Endothelial cell of umbilical vein (primary cell): ENCODE data around the gene CCDC18. TPM values are rescaled to one million over a fixed set of nuclear protein-coding genes. Genes with fewer than 3 reads are reported as not detected.

Experiments used
- BruUV-seq: library from RNA; stranded (reverse); fragments of 400-500 nt; replicated peaks from 2 replicates; lab custom pipeline; 2021; lab: Mats Ljungman, UMichigan
- CTCF ChIA-PET: fragments of 300-600, 350-600 bp; sonication (Branson Sonifier 250); formaldehyde crosslinking; loops from one replicate; lab custom pipeline; 2021; ENCODE audit warnings: antibody characterized with exemption, inconsistent platforms; lab: Charles Lee
- POLR2A ChIA-PET: fragments of 300-600, 350-600 bp; sonication (Branson Sonifier 250); formaldehyde crosslinking; loops from one replicate; lab custom pipeline; 2021; ENCODE audit warnings: antibody characterized with exemption, inconsistent platforms; lab: Charles Lee
- DNase-seq: peaks from one replicate; pipeline ENCODE4 v3.0.0-alpha.2; 2011; ENCODE audit warnings: low read depth, low spot score
- FAIRE-seq: peaks from 2 replicates; lab custom pipeline; 2011; peaks lifted over from hg19 to GRCh38; lab: Jason Lieb, UNC
- H2AFZ ChIP-seq: 2 replicates; pipeline ENCODE4 v1.6.0; 2012; ENCODE audit warnings: low read depth, low read length, control low read depth, inconsistent platforms
- H3K27ac ChIP-seq: 2 replicates; pipeline ENCODE4 v1.5.1; 2011; ENCODE audit warnings: low read depth, mild to moderate bottlenecking, control low read depth, low read length, moderate library complexity; ENCODE audit not compliant: insufficient read depth
- H3K27me3 ChIP-seq, 2 experiments: 2 replicates each; pipeline versions ENCODE4 v1.6.0 to v1.6.1; 2011; ENCODE audit warnings: low read length in 2 of 2, mixed read lengths in 1 of 2; ENCODE audit not compliant: control insufficient read depth in 2 of 2, insufficient read depth in 2 of 2
- H3K36me3 ChIP-seq, 2 experiments: 2 replicates in 1 of 2; 3 replicates in 1 of 2; pipeline ENCODE4 v1.5.1; 2011; ENCODE audit warnings: low read length in 2 of 2, mild to moderate bottlenecking in 1 of 2, moderate library complexity in 1 of 2; ENCODE audit not compliant: control insufficient read depth in 2 of 2, insufficient read depth in 2 of 2; ENCODE audit errors: extremely low read depth in 1 of 2
- H3K4me1 ChIP-seq: 3 replicates; pipeline ENCODE4 v1.5.1; 2011; ENCODE audit warnings: mild to moderate bottlenecking, low read length; ENCODE audit not compliant: control insufficient read depth, insufficient read depth; ENCODE audit errors: extremely low read depth
- H3K4me2 ChIP-seq: 2 replicates; pipeline ENCODE4 v1.6.1; 2011; ENCODE audit warnings: low read length, control low read depth, mixed read lengths; ENCODE audit not compliant: insufficient read depth
- H3K4me3 ChIP-seq, 3 experiments: fragments of 200-600 bp in 1 of 3; sonication (generic), shearing (Covaris generic) in 1 of 3; replicated peaks in 1 of 3; 2 replicates each; pipeline ENCODE4 v1.5.1; 2011 to 2016; ENCODE audit warnings: control low read depth in 3 of 3, low read length in 3 of 3, mild to moderate bottlenecking in 2 of 3, inconsistent platforms in 1 of 3, low read depth in 1 of 3, moderate library complexity in 1 of 3; ENCODE audit not compliant: insufficient read depth in 1 of 3
- H3K79me2 ChIP-seq: 2 replicates; pipeline ENCODE4 v1.6.0; 2012; ENCODE audit warnings: low read length, inconsistent platforms; ENCODE audit not compliant: control insufficient read depth, insufficient read depth
- H3K9ac ChIP-seq: replicated peaks from 2 replicates; pipeline ENCODE3; 2011; ENCODE audit warnings: low read length, control low read depth; ENCODE audit not compliant: insufficient read depth; ENCODE audit errors: extremely low read depth
- H3K9me1 ChIP-seq: replicated peaks from 3 replicates; pipeline ENCODE4 v1.6.0; 2011; ENCODE audit warnings: mild to moderate bottlenecking, low read length; ENCODE audit not compliant: control insufficient read depth, insufficient read depth; ENCODE audit errors: extremely low read depth
- H3K9me3 ChIP-seq: replicated peaks from 2 replicates; pipeline ENCODE4 v1.5.1; 2012; ENCODE audit warnings: low read length, inconsistent platforms; ENCODE audit not compliant: control insufficient read depth, insufficient read depth
- H4K20me1 ChIP-seq: replicated peaks from 2 replicates; pipeline ENCODE3; 2011; ENCODE audit warnings: mild to moderate bottlenecking, low read length; ENCODE audit not compliant: control insufficient read depth, insufficient read depth; ENCODE audit errors: extremely low read depth
- CTCF ChIP-seq, 2 donors: IDR thresholded peaks; 1 replicate in 1 of 2; 2 replicates in 1 of 2; pipeline ENCODE4 v1.5.1; 2011; ENCODE audit warnings: low read length in 2 of 2, mild to moderate bottlenecking in 2 of 2, moderate library complexity in 2 of 2, control low read depth in 1 of 2, inconsistent platforms in 1 of 2, low read depth in 1 of 2; ENCODE audit not compliant: insufficient read depth in 1 of 2; ENCODE audit errors: extremely low read depth in 1 of 2
- EZH2 ChIP-seq: IDR thresholded peaks from 2 replicates; pipeline ENCODE4 v1.6.1; 2012; ENCODE audit warnings: borderline replicate concordance, low read depth, mild to moderate bottlenecking, moderate library complexity, low read length, inconsistent platforms; ENCODE audit not compliant: severe bottlenecking
- FOS ChIP-seq: IDR thresholded peaks from 2 replicates; pipeline ENCODE4 v1.6.1; 2011; ENCODE audit warnings: mild to moderate bottlenecking, low read length, moderate library complexity, borderline replicate concordance; ENCODE audit not compliant: insufficient read depth
- GATA2 ChIP-seq: IDR thresholded peaks from 2 replicates; pipeline ENCODE4 v1.7.0; 2011; ENCODE audit warnings: low read depth, mild to moderate bottlenecking, moderate library complexity, mixed read lengths, low read length; ENCODE audit not compliant: insufficient read length, insufficient read depth
- MAX ChIP-seq: IDR thresholded peaks from 2 replicates; pipeline ENCODE4 v1.6.1; 2011; ENCODE audit not compliant: insufficient read depth, insufficient read length
- MYC ChIP-seq: IDR thresholded peaks from one replicate; pipeline ENCODE4 v1.6.1; 2011; ENCODE audit warnings: mild to moderate bottlenecking, low read depth, low read length
- POLR2A ChIP-seq: IDR thresholded peaks from 2 replicates; pipeline ENCODE4 v1.6.1; 2012; ENCODE audit warnings: low read depth, mild to moderate bottlenecking, control low read depth, low read length
- POLR2AphosphoS5 ChIP-seq: IDR thresholded peaks from 2 replicates; pipeline ENCODE4 v1.6.1; 2012; ENCODE audit warnings: low read depth, mild to moderate bottlenecking, control low read depth, low read length, moderate library complexity; ENCODE audit not compliant: insufficient read depth
- dilution Hi-C: fragments of 300-500 bp; cut with MboI; formaldehyde crosslinking; loops from one replicate; pipeline ENCODE4 v1.15.0; 2019; ENCODE audit warnings: low sequenced_read_pairs; ENCODE audit not compliant: extremely low pct_ligation_motif_present
- intact Hi-C: fragments of 100-400 bp; cut with micrococcal nuclease; formaldehyde crosslinking; loops from one replicate; pipeline ENCODE4 v1.10.0; 2022
- polyA plus RNA-seq, 4 experiments: library from polyadenylated mRNA; depleted of rRNA in 3 of 4; stranded (reverse) in 3 of 4; unstranded in 1 of 4; fragments of >200 nt; gene quantifications; 2 replicates each; pipeline versions ENCODE4 v1.2.1 to v1.2.3, GENCODE V29; 2011 to 2012; ENCODE audit warnings: missing spikeins in 1 of 4
- total RNA-seq: library from RNA; stranded (reverse); gene quantifications from 2 replicates; pipeline ENCODE4 v1.2.3, GENCODE V29; 2021

Gene CCDC18
- total and polyA plus RNA-seq, 2 donors (not counting 3 experiments of a cell fraction or from before 2014, with no cell fraction given) = 2.2 to 11.2 TPM

- DNase-seq = no peak
- H4K20me1 ChIP-seq = no peaks in the 10 kb centered on the region
- ChIA-PET POLR2A (no interaction called here), CTCF (no interaction called here)
- no peak overlapping the region for H3K9ac ChIP-seq
- H3K4me1 ChIP-seq = no peaks in the 10 kb centered on the region
- H3K27ac ChIP-seq = no peak overlapping the region
- H3K4me3 ChIP-seq = no peak overlapping the region
- H3K9me3 ChIP-seq = no peaks in the 10 kb centered on the region
- BruUV-seq = no TSS peak
- H3K79me2 ChIP-seq = no peaks in the 10 kb centered on the region
- no peaks in the 10 kb centered on the region for H3K27me3 ChIP-seq
- H3K9me1 ChIP-seq = no peaks in the 10 kb centered on the region
- FAIRE-seq = no peak
- dilution Hi-C loops (no loop called here), intact Hi-C loops (no loop called here)
- no peak for TF ChIP-seq EZH2
- no peak for TF ChIP-seq MAX
- no peak for TF ChIP-seq GATA2
- TF ChIP-seq POLR2AphosphoS5 = no peak
- TF ChIP-seq POLR2A = no peak
- no peak for TF ChIP-seq MYC
- no peak for TF ChIP-seq CTCF (IDR thresholded peaks at IDR 0.05; ENCODE audit: extremely low read depth in 1 of 2, insufficient read depth in 1 of 2, low read depth in 1 of 2, low read length in 2 of 2)
- no peak for TF ChIP-seq FOS
- no peak overlapping the region for H2AFZ ChIP-seq
- peaks cover 5 to 8% of the 10 kb centered on the region in 2 experiments for H3K36me3 ChIP-seq
- no peak overlapping the region for H3K4me2 ChIP-seq
Measured at GRCh38 chr1:93136445-93136844, 44.1 kb upstream of the CCDC18 start.
